Measurements from ENCODE around the gene CLASP2.

- TF ChIP-seq CTCF (IDR thresholded peaks at IDR 0.05; ENCODE audit: low read length), result no peak
- no peak for TF ChIP-seq EZH2 (optimal IDR thresholded peaks at IDR 0.05; ENCODE audit: low read depth, low read length)
These were observed 67.6 kb downstream of the CLASP2 start for GRCh38 chr3:33650495-33650894.

Measured in MM.1S (cell line).